Stimulated activated CD8-positive, alpha-beta memory T cell treated with anti-CD3 and anti-CD28 coated beads, Interleukin-4, amount 100 ng/mL, for 48 hours (primary cell): ENCODE results near the gene ANKRD33B.
"Not testable (repeated sequence)": the region's sequence is repeated elsewhere in the genome, so short reads cannot be mapped to it uniquely, and the experiment has no call there.

Source experiments
- DNase-seq: peaks from one replicate; pipeline ENCODE4 v3.0.0-alpha.2; 2020

Gene ANKRD33B

DNA sequence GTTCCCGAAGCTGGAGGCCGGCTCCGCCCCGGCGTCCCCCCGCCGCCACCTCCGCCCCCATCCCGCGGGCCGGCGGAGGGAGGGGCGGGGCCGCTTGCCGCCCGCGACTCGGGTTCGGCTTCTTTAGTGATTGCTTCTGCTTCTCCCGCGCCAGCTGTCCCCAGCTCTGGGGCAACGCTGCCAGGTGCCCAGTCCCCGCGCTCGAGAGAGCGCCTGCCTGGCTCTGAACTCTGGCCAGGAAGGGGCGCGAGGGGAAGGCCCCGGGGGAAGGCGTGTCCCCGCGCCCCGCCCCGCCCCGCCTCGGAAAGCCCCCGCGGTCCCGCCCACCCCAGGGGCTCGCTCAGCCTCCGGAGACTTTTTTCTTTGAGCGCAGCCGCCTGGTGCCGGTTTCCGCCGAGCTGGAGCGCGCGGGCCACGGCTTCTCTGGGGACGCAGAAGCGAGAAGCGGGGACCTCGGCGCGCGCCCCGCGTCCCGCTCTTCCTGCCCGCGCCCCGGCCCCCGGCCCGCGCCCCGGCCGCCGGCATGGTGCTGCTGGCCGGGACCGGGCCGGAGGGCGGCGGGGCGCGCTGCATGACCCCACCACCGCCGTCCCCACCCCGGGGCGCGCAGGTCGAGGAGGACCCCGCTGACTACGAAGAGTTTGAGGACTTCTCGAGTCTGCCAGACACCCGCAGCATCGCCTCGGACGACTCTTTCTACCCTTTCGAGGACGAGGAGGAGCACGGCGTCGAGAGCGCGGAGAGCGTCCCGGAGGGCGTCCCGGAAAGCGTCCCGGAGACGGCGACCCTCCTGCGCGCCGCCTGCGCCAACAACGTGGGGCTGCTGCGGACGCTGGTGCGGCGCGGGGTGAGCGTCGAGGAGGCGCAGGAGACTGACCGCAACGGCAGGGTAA lies at the start of gene ANKRD33B:
TSS of gene ANKRD33B (plus strand) at position 126 of the 893 bp plus-strand sequence. CDS start at position 524, 398 bp downstream.
- DNase-seq = peak; percentile 84

DNA sequence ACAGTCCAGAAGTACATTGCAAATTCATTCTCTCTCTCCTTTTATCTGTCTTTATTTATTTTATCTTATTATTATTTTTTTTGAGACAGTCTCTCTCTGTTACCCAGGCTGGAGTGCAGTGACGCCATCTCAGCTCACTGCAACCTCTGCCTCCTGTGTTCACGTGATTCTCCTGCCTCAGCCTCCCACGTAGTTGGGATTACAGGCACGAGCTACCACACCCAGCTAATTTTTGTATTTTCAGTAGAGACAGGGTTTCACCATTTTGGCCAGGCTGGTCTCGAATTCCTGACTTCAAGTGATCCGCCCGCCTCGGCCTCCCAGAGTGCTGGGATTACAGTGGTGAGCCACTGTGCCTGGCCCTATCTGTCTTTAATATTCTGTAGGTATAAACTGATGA lies 49.3 kb upstream of the ANKRD33B start:
- DNase-seq = not testable (repeated sequence)

DNA sequence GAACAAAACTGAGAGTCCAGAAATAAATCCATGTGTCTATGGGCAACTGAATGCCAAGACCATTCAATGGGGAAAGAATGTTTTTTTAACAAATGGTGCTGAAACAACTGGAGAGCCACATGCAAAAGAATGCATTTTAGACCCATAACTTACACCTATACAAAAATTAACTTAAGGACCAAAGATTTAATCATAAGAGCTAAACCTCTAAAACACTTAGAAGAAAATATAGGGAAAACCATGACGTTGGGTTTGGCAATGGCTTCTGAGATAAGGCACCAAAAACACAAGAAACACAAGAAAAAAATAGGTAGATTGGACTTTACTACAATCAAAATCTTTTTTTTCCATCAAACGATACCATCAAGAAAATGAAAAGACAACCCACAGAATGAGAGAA lies 48.4 kb upstream of the ANKRD33B start:
- no peak for DNase-seq

DNA sequence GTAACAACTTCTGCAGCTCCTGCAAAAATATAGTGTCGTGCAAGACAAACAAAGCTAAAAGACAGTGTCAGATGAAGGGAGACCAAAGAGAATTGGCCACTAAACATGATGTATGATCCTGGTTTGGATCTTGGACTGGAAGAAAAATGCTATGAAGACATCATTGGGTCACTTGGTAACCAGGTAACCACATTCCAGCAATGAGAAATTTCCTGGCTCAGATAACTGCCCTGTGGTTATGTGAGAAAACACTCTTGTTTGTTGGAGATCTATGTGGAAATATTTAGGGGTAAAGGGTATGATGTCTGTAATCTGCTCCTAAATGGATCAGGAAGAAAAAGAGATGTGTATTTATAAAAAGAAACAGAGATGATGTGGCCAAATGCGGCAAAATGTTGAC lies 45.5 kb upstream of the ANKRD33B start:
- DNase-seq = no peak

DNA sequence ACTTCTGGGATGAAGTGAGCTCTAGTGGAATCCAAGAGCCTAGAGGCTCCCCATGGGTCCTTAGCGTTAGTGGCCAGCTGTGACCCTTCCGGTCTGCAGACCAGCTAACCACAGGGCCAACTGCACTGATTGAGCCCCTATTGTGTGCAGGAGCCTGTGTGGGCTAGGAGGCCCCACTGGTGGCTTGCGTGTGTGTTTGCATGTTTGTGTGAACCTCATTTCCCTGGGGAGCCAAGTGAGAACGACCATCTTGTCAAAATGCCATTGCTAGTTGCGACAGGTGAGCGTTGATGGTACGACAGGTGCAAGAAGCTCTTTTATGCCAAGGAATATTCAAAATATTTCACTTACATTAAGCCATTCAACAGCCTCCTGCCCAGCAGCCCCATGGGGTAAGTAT lies 44.1 kb upstream of the ANKRD33B start:
- no peak for DNase-seq

DNA sequence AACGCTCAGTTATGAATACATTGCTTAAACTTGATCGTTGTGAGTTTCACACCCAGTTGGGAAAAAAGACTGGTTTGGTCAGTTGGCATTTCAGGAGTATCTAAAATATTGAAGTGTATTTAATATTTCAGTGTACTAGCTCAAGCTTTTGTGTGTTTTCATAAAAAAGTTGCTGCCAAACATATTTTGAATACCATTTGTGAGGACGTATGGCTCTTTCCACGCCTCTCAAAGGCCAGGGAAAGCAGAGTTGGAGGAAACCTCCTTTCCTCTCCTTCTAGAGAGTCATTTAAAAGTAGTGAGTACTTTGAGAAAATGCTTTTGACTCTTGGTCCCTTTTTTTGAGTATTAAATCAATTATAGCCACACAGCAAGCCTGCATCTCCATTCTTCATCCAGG lies 43.2 kb upstream of the ANKRD33B start:
- no peak for DNase-seq

DNA sequence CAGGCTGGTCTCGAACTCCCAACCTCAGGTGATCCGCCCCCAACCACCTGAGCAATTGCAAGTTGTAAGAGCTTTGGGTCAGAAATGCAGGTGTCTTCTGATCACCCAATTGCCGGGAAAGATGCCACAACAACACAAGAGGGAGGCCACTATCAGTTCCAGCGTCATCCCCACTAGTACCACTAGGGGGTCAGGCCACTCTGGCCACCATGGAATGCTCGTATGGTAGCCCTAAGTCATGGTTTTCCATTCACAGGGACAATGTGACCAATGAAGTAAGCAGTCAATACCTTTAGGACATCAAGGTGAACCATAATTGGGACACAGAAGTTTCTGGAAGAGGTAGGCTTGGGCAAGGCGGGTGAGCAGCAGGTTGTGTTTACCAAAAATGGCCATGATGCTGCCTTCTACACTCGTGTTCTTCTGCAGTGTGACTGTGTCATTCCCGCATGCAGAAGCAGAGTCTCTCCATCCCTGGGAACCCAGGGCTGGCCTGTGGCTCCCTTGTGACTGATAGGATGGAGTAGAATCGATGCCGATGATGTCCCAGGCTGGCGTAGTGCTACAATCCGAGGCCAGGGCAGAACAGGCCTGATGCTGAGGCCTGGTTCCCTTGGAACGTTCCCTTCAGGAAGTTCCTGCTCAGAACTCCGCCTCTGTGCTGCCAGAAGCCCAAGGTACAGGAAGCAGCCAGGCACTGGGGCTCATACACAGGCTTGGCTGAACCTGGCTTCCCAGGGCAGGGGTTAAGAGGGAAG lies 42.2 kb upstream of the ANKRD33B start:
- DNase-seq = peak; percentile 44

DNA sequence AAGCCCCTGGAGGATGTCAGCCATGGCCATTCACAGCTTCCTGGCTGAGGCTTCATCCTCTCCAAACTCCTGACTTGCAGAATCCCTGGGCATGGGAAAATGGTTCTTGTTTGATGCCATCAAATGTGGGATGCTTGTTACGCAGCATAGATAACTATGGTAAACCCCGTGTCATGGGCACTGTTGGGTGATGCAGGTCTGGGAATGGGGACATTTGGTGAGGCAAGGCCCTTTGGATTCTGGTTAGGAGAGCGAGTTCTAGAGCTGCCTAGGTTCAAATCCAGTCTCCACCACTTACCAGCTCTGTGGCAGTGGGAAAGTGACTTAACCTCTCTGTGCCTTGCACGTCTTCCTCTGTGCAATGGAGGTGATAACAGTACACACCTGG lies 41.7 kb upstream of the ANKRD33B start:
- no peak for DNase-seq

DNA sequence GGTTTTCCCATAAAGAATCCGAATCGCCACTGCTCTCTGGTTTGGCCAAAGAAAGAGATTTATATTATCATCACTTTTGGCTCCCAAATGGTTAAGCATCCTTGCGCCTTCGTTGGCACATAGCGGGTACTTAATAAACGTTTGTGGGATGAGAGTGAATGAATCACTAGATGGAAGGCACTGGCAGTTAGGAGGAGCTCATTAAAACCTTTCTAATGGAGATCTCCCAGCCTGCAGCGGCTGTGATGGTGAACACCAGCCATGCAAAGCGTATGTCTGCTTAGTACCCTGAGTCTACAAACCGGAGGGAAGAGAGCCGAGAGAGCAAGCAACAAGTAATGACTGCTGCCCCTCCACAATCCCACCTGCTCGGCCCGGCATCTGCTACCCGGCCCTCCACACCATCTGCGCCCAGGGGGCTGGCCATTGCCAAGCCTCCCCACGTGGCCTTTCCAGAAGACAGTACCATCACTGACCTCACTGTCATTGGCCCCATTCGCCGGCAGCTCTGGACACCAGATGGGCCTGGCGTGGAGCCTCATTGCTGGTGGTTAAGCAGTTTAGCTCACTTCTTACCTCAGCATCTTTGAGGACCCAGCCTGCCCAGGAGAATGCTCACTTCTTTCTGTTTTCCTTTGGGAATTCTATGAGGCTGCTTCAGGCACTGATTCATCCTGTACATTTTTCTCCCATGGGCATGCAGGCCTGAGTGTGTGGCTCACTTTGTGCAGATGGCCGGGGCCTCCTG lies 39.3 kb upstream of the ANKRD33B start:
- no peak for DNase-seq

DNA sequence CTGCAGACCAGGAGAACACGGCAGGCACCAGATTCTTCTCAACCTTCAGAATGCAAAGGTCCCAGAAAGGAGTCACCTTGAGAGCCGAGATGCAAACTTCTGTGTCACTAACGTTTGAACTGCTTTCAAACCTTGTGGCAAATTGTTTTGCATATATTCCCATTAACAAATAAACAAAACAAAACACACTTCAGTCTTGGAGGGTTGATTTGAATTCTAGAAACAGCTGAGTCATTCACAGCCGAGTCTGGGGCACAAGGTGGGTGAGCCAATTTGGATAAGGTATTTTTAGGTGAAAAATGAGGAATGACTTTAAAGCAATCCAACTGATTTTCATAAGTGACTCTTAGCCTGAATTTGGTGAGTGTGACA lies 38.8 kb upstream of the ANKRD33B start:
- DNase-seq = no peak

DNA sequence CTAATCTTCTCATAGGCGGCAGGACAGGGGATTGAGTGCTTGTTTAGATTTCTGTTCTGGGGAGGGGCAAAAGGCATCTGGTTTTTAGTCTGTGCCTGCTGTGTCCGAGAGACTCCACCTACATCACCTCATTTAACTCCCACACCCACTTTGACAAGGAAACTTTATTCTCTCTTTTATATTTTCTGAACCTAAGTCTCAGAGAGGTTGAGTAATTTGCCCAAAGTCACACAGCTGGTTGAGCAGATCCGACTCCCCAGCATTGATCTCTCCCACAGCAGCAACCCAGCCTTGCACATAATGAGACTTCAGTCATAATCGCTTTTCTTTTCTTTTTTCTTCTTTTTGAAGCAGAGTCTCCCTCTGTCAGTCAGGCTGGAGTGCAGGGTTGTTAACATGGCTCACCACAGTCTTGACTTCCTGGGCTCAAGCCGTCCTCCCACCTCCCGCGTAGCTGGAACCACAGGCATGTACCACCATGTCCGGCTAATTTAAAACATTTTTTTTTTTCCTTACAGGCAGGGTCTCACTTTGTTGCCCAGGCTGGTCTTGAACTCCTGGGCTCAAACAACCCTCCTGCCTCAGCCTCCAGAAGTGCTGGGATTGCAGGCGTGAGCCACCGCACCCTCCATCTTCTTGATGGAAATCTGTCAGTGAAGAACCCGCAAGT lies 36.5 kb upstream of the ANKRD33B start:
- DNase-seq = no peak

DNA sequence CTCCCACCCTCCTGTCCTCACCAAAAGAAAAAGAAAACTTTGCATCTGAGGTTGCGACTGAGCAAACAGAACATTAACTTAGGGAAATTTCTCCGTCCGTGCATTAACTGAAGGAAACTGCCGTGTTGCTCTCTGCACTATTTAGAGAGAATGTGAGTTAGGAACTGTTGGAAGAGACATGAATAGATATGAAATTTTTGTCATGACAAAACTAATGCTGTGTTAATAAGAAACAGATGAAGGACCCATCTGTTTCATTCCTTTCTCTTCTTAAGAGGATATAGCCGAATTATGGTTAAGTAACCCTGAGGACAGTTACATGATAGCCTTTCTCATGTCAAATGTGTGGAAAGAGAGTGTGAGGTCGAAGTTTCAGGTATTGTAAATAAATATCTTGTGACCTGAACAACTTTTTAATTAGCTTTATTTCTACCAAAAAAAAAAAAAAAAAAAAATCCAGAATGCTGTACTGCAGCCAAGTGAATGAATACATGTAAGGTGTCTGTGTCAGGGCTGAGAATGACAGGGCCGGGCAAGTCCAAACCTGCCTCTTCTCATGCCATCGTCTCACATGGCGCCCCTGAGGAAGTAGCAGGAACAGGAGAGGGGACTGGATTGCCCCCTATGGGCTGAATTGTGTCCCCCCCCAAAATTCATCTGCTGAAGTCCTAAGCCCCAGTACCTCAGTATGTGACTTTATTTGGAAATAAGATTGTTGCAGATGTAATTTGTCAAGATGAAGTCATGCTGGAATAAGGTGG lies 35.6 kb upstream of the ANKRD33B start:
- DNase-seq = no peak

DNA sequence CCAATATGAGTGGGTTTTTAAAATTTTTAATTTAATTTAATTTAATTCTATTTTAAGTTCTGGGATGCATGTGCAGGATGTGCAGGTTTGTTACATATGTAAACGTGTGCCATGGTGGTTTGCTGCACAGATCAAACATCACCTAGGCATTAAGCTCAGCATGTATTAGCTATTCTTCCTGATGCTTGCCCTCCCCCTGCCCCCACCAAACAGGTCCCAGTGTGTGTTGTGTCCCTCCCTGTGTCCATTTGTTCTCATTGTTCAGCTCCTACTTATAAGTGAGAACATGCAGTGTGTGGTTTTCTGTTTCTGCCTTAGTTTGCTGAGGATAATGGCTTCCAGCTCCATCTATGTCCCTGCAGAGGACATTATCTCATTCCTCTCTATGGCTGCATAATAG lies 35.0 kb upstream of the ANKRD33B start:
- no peak for DNase-seq

DNA sequence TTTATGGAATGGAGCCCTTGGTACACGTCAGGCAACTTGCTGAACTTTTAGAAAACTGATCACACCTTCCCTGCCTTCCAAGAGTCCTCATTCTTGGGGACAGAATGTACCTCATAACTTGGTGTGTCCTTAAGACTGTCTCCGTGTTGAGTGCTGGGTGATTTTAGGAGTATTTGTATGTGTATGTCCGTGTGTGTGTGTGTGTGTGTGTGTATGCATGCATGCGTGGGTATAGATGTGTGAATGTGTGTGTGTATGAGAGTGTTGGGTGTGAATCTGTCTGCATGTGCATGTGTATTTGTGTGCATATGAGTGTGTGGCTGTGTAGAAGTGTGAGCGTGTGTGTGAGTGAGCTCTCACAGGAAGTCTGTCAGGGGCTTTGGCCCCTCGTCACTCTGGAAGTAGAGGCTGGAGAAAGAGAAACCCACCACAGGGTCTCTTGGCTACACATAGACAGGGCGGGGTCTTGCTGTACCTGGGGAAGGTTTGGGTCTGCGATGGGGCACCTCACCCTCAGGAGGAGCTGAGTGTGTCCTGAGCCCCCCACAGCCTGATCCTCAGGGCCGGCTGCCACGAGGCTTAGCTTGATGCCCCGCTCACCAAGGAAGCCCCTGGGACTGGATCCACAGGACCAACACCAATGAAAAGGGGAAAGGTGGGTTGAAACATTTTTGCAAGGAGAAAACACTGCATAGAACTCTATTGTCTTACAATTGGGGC lies 33.1 kb upstream of the ANKRD33B start:
- DNase-seq = no peak

DNA sequence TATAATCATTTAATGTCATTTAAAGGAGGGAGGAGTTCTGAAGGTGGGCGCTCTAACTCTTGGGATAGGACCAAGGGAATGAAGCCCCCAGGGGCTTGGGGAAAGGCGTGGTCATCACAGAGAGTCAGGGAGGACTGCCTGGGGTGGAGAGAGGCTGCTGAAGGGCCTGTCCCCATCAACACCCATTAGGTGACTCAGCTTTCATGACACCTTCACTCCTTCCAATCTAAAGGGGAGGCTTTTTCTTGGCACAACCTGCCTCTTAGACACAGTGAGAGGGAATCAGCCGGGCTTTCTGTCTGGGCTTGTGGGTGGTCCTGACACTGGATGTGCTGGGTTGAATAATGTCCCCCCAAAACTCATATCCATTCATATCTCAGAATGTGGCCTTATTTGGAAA lies 31.4 kb upstream of the ANKRD33B start:
- DNase-seq = no peak

DNA sequence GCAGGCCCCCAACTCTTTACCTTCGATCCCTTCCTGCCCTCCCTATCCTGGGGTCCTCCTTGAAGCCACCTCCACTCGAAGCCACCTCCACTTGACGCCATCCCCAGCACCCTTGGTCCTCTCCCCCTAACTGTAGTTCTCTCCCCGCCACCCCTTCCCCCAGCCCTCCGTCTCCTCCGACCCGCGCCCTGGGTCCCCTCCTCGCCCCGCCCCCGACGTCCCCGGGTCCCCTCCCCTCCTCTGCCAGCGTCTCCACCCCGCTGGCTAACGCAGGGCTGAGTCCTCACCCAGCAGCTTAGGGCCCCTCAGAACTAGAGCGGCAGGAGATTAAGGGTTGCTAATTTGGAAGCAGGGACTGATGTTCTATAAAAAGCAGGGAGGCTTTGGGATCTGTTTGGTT lies 30.6 kb upstream of the ANKRD33B start:
- no peak for DNase-seq

DNA sequence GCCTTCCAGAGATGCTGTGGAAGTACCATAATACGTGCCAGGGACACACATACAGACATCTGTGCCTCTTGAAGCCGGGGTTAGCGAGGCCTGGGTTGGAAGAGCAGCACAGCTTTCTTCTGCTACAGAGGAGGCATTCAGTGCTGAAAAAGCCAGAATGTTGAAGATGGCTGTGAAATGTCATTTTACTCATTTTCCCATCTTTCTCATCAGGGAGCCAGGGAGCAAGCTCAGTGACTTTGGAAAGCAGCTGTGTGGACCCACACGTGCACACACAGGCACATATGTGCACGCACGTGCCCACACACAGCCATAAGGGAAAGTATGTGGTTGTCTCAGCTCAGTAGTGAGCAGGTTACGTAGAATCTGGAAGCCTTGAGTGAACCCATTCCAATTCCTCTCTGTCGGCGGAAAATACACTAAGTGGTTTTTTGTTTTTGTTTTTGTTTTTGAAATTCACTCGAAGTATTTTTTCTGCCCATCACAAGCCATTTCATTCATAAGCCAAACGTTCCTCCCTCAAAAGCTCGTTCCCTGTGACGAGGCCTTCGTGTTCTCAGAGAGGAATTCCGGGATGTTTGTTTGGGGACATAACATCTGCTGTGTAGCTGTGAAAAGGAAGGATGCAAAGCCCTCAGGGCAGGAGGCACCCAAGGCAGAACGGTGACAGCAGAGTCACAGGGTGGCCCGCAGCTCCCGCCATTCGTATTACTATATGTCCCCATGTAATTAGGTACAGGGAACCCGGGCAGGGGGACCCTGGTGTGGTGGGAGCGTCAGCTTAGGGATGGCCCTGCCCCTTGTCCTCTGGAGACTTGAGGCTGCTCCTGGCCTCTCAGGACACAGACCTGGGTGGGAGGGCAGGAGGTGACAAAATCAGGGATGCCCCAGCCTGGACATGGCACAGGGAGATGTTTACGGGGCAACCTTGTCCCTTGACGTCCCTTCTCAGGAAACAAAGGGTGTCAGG lies 29.0 kb upstream of the ANKRD33B start:
- DNase-seq = no peak

DNA sequence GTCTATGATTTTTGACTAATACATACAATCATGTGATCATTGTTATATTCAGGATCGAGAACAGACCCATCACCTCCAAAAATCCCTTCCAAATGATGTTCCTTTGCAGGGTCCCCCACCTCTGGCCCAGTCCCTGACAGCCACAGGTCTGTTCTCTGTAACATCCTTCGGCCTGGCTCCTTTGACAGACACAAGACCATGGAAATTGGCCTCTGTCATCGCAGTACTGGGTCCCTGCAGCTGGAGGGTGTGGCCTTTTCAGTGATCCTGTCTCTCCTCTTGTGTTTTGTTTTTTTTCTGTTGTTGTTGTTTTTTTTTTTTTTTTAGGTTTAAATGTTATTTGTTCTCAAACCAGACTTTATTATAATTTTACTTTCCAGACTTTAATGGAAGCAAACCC lies 27.4 kb upstream of the ANKRD33B start:
- DNase-seq = no peak

DNA sequence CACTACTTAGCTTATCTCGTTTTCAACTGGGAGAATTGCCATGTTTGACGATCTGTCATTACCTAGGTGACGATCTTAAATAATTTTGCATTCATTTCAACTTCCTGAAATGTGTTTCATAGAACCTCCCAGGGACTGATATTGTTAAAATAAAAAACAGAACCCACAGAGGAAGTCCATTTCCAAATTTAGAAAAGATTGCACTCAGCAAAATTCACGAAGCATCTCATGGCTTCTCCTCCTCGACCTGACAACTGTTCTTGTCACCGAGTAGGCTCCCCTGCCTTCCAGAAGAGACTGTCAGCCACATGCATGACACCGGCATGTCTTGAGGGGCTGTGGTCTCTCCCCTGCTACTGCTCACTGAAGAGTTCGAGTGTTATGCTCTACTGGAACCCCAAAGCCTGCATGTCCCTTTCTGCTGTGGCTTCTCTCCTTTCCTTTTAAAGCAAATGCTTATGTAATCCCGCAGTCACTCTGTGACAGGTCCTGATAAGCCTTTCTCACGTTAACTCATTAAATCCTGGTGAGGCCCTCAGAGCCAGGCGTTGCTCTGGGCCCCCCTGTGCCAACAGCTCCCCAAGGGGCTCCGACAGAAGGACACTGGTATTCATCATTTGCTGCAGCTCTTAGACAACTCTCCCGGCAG lies 26.8 kb upstream of the ANKRD33B start:
- no peak for DNase-seq

DNA sequence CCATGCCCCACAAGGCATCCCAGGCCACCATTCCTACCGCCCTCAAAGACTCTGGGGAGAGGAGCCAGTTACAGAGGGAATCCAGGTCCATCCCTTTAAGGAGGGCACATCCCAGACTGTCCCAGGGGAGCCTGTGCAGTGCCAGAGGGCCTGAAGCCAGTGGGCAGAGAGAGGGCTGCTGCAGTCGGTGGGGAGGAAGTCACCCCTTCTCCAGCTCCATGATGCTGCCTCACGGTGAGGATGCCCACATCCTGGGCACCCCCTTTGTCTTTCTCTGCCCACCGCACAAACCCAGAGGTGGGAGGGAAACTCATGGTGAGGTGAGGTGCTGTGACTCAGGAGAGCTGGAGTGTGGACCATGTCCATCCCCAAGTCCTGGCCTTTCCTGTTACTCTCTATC lies 26.2 kb upstream of the ANKRD33B start:
- DNase-seq = no peak
